MM.1S (cell line): ENCODE measurements around the gene TRAPPC4.

Experiments
- DNase-seq: peaks from one replicate; pipeline ENCODE4 v3.0.0-alpha.2; 2015
- H2AFZ ChIP-seq: fragments of 300-600 bp; sonication (generic); 2 replicates; pipeline ENCODE4 v1.6.0; 2016; ENCODE audit warnings: antibody characterized with exemption, low read length
- H3F3A ChIP-seq: fragments of 300-600 bp; sonication (generic); 2 replicates; pipeline ENCODE4 v1.6.1; 2016; ENCODE audit warnings: mild to moderate bottlenecking, antibody characterized with exemption, low read length, moderate library complexity, mixed read lengths; ENCODE audit not compliant: insufficient read depth
- H3K27ac ChIP-seq: fragments of 300-600 bp; sonication (generic); 2 replicates; pipeline ENCODE4 v1.5.1; 2016; ENCODE audit warnings: mild to moderate bottlenecking, low read length
- H3K27me3 ChIP-seq: fragments of 300-600 bp; sonication (generic); replicated peaks from 2 replicates; pipeline ENCODE4 v1.6.0; 2016; ENCODE audit warnings: low read length; ENCODE audit not compliant: insufficient read depth
- H3K36me3 ChIP-seq: fragments of 300-600 bp; sonication (generic); replicated peaks from 2 replicates; pipeline ENCODE4 v1.6.1; 2016; ENCODE audit warnings: mild to moderate bottlenecking, low read length, mixed read lengths; ENCODE audit not compliant: insufficient read depth
- H3K4me1 ChIP-seq: fragments of 300-600 bp; sonication (generic); 2 replicates; pipeline ENCODE4 v1.6.1; 2016; ENCODE audit warnings: low read length, mixed read lengths
- H3K4me2 ChIP-seq: fragments of 300-600 bp; sonication (generic); 2 replicates; pipeline ENCODE4 v1.6.0; 2016; ENCODE audit warnings: low read depth, low read length
- H3K4me3 ChIP-seq: fragments of 300-600 bp; sonication (generic); 2 replicates; pipeline ENCODE4 v1.5.1; 2016; ENCODE audit warnings: low read length, mixed read lengths
- H3K79me2 ChIP-seq: fragments of 300-600 bp; sonication (generic); 2 replicates; pipeline ENCODE4 v1.6.1; 2016; ENCODE audit warnings: mixed run types, low read length, mixed read lengths
- H3K9ac ChIP-seq: fragments of 300-600 bp; sonication (generic); 2 replicates; pipeline ENCODE4 v1.6.1; 2016; ENCODE audit warnings: low read length, mixed read lengths
- H3K9me2 ChIP-seq: fragments of 300-600 bp; sonication (generic); replicated peaks from 2 replicates; pipeline ENCODE4 v1.6.1; 2016; ENCODE audit warnings: mild to moderate bottlenecking, low read length, mixed read lengths; ENCODE audit not compliant: insufficient read depth
- H3K9me3 ChIP-seq: fragments of 300-600 bp; sonication (generic); replicated peaks from 2 replicates; pipeline ENCODE4 v1.6.1; 2016; ENCODE audit warnings: mild to moderate bottlenecking, low read length, mixed read lengths; ENCODE audit not compliant: insufficient read depth
- H4K20me1 ChIP-seq: fragments of 300-600 bp; sonication (generic); 2 replicates; pipeline ENCODE4 v1.6.1; 2016; ENCODE audit warnings: mild to moderate bottlenecking, low read length, moderate library complexity, mixed read lengths; ENCODE audit not compliant: insufficient read depth
- CTCF ChIP-seq: fragments of 300-600 bp; sonication (generic); IDR thresholded peaks from 2 replicates; pipeline ENCODE4 v1.5.1; 2016; ENCODE audit warnings: antibody characterized with exemption, low read length, mixed read lengths
- EZH2 ChIP-seq: fragments of 300-600 bp; sonication (generic); optimal IDR thresholded peaks from 2 replicates; pipeline ENCODE3; 2017; ENCODE audit warnings: low read depth, mild to moderate bottlenecking, antibody characterized with exemption, low read length, mixed read lengths
- EZH2phosphoT487 ChIP-seq: fragments of 300-600 bp; sonication (generic); IDR thresholded peaks from 2 replicates; pipeline ENCODE4 v1.6.1; 2018; ENCODE audit warnings: antibody characterized with exemption, low read length

The TRAPPC4 gene

GRCh38 chr11:119006656-119007055 is 11.9 kb upstream of the TRAPPC4 start:
- peaks cover 5% of the 10 kb centered on the region for H3K79me2 ChIP-seq
- H3K9ac ChIP-seq, result no peak overlapping the region
- H3K4me1 ChIP-seq, result no peaks in the 10 kb centered on the region
- TF ChIP-seq EZH2phosphoT487 (no peak), CTCF (no peak), EZH2 (no peak)
- no peak overlapping the region for H3K27ac ChIP-seq
- no peaks in the 10 kb centered on the region for H3K9me3 ChIP-seq
- no peak overlapping the region for H2AFZ ChIP-seq
- H3K4me3 ChIP-seq, result no peak overlapping the region
- no peaks in the 10 kb centered on the region for H4K20me1 ChIP-seq
- H3F3A ChIP-seq, result no peaks in the 10 kb centered on the region
- H3K27me3 ChIP-seq, result no peaks in the 10 kb centered on the region
- H3K4me2 ChIP-seq, result no peak overlapping the region
- DNase-seq, result no peak
- H3K36me3 ChIP-seq, result peaks cover 3% of the 10 kb centered on the region; the same call in 1 of the 2 replicates
- H3K9me2 ChIP-seq, result no peaks in the 10 kb centered on the region

GRCh38 chr11:119011476-119012053 is 7.0 kb upstream of the TRAPPC4 start:
- 0 out of 2 replicates have a peak, but pooled peaks cover under 1% of the 10 kb centered on the region for H3K4me1 ChIP-seq
- peaks cover 41% of the 10 kb centered on the region for H3F3A ChIP-seq
- H3K27ac ChIP-seq, result no peak overlapping the region
- no peak overlapping the region for H3K4me2 ChIP-seq
- H3K9me2 ChIP-seq, result no peaks in the 10 kb centered on the region
- H3K9ac ChIP-seq, result no peak overlapping the region
- no peaks in the 10 kb centered on the region for H4K20me1 ChIP-seq
- H3K4me3 ChIP-seq, result no peak overlapping the region
- H3K27me3 ChIP-seq, result no peaks in the 10 kb centered on the region
- no peaks in the 10 kb centered on the region for H3K9me3 ChIP-seq
- no peak for DNase-seq
- H3K79me2 ChIP-seq, result peaks cover 18% of the 10 kb centered on the region
- TF ChIP-seq EZH2phosphoT487 (no peak), EZH2 (no peak), CTCF (no peak)
- peaks cover 10% of the 10 kb centered on the region for H3K36me3 ChIP-seq
- H2AFZ ChIP-seq, result no peak overlapping the region

- Histone ChIP-seq H3K9ac (no peak overlapping the region), H3K4me2 (no peak overlapping the region), H3F3A (peaks cover 52% of the 10 kb centered on the region), H2AFZ (no peak overlapping the region), H3K27me3 (no peaks in the 10 kb centered on the region), H3K4me1 (peaks cover 7% of the 10 kb centered on the region; the same call in 1 of the 2 replicates), H3K27ac (no peak overlapping the region), H3K9me3 (no peaks in the 10 kb centered on the region), H3K36me3 (peaks cover 12% of the 10 kb centered on the region), H3K79me2 (peaks cover 29% of the 10 kb centered on the region), H4K20me1 (no peaks in the 10 kb centered on the region), H3K4me3 (no peak overlapping the region), H3K9me2 (no peaks in the 10 kb centered on the region)
- DNase-seq, result no peak
- TF ChIP-seq EZH2phosphoT487 (no peak), CTCF (no peak), EZH2 (no peak)
Measured at GRCh38 chr11:119012629-119013170, 5.9 kb upstream of the TRAPPC4 start.
